Right lung (tissue), 5 donors: ENCODE data around the gene STH. TPM values are rescaled to one million over a fixed set of nuclear protein-coding genes. Genes with fewer than 3 reads are reported as not detected.
A peak's percentile ranks its signal among the peaks of the same experiment; 100 is the strongest.
"Not testable (repeated sequence)": the region's sequence is repeated elsewhere in the genome, so short reads cannot be mapped to it uniquely, and the experiment has no call there.

Experiments
- DNase-seq, 2 donors: peaks; one replicate each; pipeline ENCODE4 v3.0.0-alpha.2; 2013
- polyA plus RNA-seq, 5 donors: library from polyadenylated mRNA; unstranded; fragments of 120-200 nt; gene quantifications; one replicate each; pipeline versions ENCODE4 v1.2.1 to v1.2.3, GENCODE V29; 2013; ENCODE audit warnings: inconsistent platforms in 1 of 5, low replicate concordance in 1 of 5; ENCODE audit not compliant: insufficient read length in 5 of 5, insufficient read depth in 1 of 5

Gene STH
- polyA plus RNA-seq, 5 donors: 0.42 TPM; not detected in 4

DNA sequence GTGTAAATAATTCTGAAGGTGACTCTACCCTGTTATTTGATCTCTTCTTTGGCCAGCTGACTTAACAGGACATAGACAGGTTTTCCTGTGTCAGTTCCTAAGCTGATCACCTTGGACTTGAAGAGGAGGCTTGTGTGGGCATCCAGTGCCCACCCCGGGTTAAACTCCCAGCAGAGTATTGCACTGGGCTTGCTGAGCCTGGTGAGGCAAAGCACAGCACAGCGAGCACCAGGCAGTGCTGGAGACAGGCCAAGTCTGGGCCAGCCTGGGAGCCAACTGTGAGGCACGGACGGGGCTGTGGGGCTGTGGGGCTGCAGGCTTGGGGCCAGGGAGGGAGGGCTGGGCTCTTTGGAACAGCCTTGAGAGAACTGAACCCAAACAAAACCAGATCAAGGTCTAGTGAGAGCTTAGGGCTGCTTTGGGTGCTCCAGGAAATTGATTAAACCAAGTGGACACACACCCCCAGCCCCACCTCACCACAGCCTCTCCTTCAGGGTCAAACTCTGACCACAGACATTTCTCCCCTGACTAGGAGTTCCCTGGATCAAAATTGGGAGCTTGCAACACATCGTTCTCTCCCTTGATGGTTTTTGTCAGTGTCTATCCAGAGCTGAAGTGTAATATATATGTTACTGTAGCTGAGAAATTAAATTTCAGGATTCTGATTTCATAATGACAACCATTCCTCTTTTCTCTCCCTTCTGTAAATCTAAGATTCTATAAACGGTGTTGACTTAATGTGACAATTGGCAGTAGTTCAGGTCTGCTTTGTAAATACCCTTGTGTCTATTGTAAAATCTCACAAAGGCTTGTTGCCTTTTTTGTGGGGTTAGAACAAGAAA, 5.1 kb downstream of the STH start:
- no peak for DNase-seq

DNA sequence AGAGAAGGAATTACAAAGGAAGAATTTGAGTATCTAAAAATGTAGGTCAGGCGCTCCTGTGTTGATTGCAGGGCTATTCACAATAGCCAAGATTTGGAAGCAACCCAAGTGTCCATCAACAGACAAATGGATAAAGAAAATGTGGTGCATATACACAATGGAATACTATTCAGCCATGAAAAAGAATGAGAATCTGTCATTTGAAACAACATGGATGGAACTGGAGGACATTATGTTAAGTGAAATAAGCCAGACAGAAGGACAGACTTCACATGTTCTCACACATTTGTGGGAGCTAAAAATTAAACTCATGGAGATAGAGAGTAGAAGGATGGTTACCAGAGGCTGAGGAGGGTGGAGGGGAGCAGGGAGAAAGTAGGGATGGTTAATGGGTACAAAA, 7.0 kb downstream of the STH start:
- DNase-seq: not testable (repeated sequence)

DNA sequence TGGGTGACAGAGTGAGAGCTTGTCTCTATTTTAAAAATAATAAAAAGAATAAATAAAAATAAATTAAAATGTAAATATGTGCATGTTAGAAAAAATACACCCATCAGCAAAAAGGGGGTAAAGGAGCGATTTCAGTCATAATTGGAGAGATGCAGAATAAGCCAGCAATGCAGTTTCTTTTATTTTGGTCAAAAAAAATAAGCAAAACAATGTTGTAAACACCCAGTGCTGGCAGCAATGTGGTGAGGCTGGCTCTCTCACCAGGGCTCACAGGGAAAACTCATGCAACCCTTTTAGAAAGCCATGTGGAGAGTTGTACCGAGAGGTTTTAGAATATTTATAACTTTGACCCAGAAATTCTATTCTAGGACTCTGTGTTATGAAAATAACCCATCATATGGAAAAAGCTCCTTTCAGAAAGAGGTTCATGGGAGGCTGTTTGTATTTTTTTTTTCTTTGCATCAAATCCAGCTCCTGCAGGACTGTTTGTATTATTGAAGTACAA, 8.5 kb downstream of the STH start:
- DNase-seq: no peak

DNA sequence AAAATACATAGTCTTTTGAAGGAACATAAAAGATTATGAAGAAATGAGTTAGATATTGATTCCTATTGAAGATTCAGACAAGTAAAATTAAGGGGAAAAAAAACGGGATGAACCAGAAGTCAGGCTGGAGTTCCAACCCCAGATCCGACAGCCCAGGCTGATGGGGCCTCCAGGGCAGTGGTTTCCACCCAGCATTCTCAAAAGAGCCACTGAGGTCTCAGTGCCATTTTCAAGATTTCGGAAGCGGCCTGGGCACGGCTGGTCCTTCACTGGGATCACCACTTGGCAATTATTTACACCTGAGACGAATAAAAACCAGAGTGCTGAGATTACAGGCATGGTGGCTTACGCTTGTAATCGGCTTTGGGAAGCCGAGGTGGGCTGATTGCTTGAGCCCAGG, 9.5 kb downstream of the STH start:
- DNase-seq: no peak

DNA sequence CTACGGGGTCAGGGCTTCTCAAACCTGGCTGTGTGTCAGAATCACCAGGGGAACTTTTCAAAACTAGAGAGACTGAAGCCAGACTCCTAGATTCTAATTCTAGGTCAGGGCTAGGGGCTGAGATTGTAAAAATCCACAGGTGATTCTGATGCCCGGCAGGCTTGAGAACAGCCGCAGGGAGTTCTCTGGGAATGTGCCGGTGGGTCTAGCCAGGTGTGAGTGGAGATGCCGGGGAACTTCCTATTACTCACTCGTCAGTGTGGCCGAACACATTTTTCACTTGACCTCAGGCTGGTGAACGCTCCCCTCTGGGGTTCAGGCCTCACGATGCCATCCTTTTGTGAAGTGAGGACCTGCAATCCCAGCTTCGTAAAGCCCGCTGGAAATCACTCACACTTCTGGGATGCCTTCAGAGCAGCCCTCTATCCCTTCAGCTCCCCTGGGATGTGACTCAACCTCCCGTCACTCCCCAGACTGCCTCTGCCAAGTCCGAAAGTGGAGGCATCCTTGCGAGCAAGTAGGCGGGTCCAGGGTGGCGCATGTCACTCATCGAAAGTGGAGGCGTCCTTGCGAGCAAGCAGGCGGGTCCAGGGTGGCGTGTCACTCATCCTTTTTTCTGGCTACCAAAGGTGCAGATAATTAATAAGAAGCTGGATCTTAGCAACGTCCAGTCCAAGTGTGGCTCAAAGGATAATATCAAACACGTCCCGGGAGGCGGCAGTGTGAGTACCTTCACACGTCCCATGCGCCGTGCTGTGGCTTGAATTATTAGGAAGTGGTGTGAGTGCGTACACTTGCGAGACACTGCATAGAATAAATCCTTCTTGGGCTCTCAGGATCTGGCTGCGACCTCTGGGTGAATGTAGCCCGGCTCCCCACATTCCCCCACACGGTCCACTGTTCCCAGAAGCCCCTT, 10.9 kb downstream of the STH start:
- DNase-seq: no peak

DNA sequence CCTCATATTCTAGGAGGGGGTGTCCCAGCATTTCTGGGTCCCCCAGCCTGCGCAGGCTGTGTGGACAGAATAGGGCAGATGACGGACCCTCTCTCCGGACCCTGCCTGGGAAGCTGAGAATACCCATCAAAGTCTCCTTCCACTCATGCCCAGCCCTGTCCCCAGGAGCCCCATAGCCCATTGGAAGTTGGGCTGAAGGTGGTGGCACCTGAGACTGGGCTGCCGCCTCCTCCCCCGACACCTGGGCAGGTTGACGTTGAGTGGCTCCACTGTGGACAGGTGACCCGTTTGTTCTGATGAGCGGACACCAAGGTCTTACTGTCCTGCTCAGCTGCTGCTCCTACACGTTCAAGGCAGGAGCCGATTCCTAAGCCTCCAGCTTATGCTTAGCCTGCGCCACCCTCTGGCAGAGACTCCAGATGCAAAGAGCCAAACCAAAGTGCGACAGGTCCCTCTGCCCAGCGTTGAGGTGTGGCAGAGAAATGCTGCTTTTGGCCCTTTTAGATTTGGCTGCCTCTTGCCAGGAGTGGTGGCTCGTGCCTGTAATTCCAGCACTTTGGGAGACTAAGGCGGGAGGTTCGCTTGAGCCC, 11.6 kb downstream of the STH start:
- DNase-seq: no peak

DNA sequence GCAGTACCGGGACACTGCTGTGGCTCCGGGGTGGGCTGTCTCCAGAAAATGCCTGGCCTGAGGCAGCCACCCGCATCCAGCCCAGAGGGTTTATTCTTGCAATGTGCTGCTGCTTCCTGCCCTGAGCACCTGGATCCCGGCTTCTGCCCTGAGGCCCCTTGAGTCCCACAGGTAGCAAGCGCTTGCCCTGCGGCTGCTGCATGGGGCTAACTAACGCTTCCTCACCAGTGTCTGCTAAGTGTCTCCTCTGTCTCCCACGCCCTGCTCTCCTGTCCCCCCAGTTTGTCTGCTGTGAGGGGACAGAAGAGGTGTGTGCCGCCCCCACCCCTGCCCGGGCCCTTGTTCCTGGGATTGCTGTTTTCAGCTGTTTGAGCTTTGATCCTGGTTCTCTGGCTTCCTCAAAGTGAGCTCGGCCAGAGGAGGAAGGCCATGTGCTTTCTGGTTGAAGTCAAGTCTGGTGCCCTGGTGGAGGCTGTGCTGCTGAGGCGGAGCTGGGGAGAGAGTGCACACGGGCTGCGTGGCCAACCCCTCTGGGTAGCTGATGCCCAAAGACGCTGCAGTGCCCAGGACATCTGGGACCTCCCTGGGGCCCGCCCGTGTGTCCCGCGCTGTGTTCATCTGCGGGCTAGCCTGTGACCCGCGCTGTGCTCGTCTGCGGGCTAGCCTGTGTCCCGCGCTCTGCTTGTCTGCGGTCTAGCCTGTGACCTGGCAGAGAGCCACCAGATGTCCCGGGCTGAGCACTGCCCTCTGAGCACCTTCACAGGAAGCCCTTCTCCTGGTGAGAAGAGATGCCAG, 12.9 kb downstream of the STH start:
- no peak for DNase-seq

DNA sequence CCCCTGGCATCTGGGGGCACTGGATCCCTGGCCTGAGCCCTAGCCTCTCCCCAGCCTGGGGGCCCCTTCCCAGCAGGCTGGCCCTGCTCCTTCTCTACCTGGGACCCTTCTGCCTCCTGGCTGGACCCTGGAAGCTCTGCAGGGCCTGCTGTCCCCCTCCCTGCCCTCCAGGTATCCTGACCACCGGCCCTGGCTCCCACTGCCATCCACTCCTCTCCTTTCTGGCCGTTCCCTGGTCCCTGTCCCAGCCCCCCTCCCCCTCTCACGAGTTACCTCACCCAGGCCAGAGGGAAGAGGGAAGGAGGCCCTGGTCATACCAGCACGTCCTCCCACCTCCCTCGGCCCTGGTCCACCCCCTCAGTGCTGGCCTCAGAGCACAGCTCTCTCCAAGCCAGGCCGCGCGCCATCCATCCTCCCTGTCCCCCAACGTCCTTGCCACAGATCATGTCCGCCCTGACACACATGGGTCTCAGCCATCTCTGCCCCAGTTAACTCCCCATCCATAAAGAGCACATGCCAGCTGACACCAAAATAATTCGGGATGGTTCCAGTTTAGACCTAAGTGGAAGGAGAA, 13.5 kb downstream of the STH start:
- DNase-seq: no peak

DNA sequence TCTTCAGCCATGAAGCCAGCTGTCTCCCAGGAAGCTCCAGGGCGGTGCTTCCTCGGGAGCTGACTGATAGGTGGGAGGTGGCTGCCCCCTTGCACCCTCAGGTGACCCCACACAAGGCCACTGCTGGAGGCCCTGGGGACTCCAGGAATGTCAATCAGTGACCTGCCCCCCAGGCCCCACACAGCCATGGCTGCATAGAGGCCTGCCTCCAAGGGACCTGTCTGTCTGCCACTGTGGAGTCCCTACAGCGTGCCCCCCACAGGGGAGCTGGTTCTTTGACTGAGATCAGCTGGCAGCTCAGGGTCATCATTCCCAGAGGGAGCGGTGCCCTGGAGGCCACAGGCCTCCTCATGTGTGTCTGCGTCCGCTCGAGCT, 14.1 kb downstream of the STH start:
- no peak for DNase-seq

DNA sequence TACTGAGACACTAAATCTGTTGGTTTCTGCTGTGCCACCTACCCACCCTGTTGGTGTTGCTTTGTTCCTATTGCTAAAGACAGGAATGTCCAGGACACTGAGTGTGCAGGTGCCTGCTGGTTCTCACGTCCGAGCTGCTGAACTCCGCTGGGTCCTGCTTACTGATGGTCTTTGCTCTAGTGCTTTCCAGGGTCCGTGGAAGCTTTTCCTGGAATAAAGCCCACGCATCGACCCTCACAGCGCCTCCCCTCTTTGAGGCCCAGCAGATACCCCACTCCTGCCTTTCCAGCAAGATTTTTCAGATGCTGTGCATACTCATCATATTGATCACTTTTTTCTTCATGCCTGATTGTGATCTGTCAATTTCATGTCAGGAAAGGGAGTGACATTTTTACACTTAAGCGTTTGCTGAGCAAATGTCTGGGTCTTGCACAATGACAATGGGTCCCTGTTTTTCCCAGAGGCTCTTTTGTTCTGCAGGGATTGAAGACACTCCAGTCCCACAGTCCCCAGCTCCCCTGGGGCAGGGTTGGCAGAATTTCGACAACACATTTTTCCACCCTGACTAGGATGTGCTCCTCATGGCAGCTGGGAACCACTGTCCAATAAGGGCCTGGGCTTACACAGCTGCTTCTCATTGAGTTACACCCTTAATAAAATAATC, 14.6 kb downstream of the STH start:
- peak; percentile 18 to 23 for DNase-seq

DNA sequence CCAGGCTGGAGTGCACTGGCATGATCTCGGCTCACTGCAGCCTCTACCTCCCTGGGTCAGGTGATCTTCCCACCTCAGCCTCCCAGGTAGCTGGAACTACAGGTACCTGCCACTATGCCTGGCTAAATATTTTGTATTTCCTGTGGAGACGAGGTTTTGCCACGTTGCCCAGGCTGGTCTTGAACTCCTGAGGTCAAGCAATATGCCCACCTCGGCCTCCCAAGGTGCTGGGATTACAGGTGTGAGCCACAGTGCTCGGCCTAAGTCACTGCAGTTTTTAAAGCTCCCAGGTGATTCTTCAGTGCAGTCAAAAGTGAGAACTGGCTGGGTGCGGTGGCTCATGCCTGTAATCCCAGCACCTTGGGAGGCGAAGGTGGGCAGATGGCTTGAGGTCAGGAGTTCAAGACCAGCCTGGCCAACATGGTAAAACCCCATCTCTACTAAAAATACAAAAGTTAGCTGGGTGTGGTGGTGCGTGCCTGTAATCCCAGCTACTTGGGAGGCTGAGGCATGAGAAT, 20.4 kb downstream of the STH start:
- DNase-seq: not testable (repeated sequence)

DNA sequence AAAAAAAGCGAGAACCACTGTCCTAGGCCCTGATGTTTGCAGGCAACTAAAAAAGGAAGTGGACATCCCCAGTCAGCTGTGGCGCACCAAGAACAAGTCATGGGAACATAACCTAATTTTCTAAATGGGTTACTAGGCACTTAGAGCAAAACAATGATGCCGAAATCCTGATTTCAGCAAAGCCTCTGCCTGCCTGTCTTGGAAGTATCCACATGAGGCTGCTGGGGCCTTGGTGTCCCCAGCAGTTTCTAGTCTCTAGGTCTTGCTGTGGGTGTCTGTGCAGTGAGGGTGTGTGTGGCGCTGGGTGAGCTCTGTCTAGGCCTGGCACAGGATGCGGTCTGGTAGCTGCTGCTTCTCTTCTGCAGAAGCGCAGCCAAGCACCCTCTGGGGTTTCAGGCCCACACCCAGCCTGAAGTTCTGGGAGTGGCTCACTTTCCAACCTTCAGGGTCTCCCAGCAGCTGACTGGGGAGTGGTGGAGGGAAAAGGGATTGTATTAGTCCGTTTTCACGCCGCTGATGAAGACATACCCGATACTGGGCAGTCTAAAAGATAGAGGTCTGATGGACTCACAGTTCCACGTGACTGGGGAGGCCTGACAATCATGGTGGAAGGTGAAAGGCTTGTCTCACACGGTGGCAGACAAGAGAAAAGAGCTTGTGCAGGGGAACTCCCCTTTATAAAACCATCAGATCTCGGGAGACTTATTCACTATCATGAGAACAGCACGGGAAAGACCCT, 21.1 kb downstream of the STH start:
- DNase-seq: no peak

DNA sequence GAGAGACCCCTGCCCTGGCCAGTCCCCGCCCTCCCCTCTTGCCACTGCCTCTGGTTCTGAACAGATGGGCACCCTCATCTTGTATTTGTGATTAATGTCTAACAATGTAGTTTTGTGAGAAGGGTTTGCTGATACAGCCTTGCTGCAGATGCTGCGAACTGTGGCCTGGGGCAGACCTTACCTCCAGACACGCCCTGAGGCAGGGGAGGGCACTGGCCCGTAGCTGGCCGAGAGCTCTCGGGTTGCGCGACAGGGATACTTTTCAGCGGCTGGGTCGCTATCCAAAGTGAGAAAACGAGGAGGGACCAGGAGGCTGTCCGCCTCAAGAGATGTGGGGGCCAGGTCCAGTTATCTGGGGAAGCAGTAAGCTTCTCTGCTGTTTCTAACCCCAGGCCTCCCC, 21.9 kb downstream of the STH start:
- DNase-seq: no peak

DNA sequence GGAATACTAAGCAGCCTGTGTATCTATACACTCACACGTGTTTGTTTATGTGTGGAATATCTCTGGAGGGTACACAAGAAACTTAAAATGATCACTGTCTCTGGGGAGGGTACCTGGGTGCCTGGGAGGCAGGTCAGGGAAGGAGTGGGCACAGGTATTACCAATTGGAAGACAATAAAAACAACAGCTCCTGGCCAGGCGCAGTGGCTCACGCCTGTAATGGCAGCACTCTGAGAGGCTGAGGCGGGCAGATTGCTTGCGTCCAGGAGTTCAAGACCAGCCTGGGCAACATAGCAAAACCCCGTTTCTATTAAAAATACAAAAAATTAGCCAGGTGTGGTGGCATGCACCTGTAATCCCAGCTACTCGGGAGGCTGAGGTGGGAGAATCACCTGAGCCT, 24.3 kb downstream of the STH start:
- DNase-seq: not testable (repeated sequence)

DNA sequence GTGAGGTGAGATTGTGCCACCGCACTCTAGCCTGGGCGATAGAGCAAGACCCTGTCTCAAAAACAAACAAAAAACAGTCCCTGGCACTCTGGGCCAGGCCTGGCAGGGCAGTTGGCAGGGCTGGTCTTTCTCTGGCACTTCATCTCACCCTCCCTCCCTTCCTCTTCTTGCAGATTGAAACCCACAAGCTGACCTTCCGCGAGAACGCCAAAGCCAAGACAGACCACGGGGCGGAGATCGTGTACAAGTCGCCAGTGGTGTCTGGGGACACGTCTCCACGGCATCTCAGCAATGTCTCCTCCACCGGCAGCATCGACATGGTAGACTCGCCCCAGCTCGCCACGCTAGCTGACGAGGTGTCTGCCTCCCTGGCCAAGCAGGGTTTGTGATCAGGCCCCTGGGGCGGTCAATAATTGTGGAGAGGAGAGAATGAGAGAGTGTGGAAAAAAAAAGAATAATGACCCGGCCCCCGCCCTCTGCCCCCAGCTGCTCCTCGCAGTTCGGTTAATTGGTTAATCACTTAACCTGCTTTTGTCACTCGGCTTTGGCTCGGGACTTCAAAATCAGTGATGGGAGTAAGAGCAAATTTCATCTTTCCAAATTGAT, 24.8 kb downstream of the STH start:
- DNase-seq: no peak

DNA sequence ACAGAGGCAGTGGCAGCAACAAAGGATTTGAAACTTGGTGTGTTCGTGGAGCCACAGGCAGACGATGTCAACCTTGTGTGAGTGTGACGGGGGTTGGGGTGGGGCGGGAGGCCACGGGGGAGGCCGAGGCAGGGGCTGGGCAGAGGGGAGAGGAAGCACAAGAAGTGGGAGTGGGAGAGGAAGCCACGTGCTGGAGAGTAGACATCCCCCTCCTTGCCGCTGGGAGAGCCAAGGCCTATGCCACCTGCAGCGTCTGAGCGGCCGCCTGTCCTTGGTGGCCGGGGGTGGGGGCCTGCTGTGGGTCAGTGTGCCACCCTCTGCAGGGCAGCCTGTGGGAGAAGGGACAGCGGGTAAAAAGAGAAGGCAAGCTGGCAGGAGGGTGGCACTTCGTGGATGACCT, 25.5 kb downstream of the STH start:
- DNase-seq: no peak

DNA sequence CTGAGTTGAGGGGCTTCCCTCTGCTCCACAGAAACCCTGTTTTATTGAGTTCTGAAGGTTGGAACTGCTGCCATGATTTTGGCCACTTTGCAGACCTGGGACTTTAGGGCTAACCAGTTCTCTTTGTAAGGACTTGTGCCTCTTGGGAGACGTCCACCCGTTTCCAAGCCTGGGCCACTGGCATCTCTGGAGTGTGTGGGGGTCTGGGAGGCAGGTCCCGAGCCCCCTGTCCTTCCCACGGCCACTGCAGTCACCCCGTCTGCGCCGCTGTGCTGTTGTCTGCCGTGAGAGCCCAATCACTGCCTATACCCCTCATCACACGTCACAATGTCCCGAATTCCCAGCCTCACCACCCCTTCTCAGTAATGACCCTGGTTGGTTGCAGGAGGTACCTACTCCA, 26.0 kb downstream of the STH start:
- DNase-seq: no peak

DNA sequence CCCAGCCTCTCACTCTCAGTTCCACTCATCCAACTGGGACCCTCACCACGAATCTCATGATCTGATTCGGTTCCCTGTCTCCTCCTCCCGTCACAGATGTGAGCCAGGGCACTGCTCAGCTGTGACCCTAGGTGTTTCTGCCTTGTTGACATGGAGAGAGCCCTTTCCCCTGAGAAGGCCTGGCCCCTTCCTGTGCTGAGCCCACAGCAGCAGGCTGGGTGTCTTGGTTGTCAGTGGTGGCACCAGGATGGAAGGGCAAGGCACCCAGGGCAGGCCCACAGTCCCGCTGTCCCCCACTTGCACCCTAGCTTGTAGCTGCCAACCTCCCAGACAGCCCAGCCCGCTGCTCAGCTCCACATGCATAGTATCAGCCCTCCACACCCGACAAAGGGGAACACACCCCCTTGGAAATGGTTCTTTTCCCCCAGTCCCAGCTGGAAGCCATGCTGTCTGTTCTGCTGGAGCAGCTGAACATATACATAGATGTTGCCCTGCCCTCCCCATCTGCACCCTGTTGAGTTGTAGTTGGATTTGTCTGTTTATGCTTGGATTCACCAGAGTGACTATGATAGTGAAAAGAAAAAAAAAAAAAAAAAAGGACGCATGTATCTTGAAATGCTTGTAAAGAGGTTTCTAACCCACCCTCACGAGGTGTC, 26.6 kb downstream of the STH start:
- no peak for DNase-seq
